ENCODE measurements around the gene ABO.

- TF ChIP-seq GATA2 (IDR thresholded peaks at IDR 0.05; ENCODE audit: low read depth, low read length) (no peak), GATA3 (IDR thresholded peaks at IDR 0.05; ENCODE audit: low read depth, low read length) (no peak)
These were observed 36.0 kb downstream of the ABO start for GRCh38 chr9:133238851-133239532.

Data from SH-SY5Y (cell line).